ENCODE results near the gene NPAS2. TPM values are rescaled to one million over a fixed set of nuclear protein-coding genes. Genes with fewer than 3 reads are reported as not detected.

The NPAS2 gene
- total RNA-seq, 6 donors from 2014 or later = 13.8 to 52.5 (median 23.0) TPM

- ATAC-seq (ENCODE audit: low FRiP score in 2 of 2) (no peak), DNase-seq (no peak)
- Histone ChIP-seq H3K27me3 (no peaks in the 10 kb centered on the region), H3K9me3 (no peaks in the 10 kb centered on the region), H3K27ac (no peak overlapping the region), H3K4me1 (no peaks in the 10 kb centered on the region), H3K36me3 (peaks cover 0 to 20% (median 5%) of the 10 kb centered on the region in 4 donors), H3K4me3 (no peak overlapping the region)
- TF ChIP-seq EP300 (IDR thresholded peaks at IDR 0.05) = no peak
- TF ChIP-seq CTCF (IDR thresholded peaks at IDR 0.05) = no peak
- no peak for TF ChIP-seq POLR2AphosphoS5 (IDR thresholded peaks at IDR 0.05)
- no peak for TF ChIP-seq POLR2A (IDR thresholded peaks at IDR 0.05)
- 83 to 88% methylated on average over 5 to 7 of the region's 7 CpGs for WGBS, 2 donors
Observed at GRCh38 chr2:100972452-100972851, 152.5 kb downstream of the NPAS2 start.

GRCh38 chr2:100974712-100975520, 155.0 kb downstream of the NPAS2 start:
- no peaks in the 10 kb centered on the region for H3K27me3 ChIP-seq
- H3K36me3 ChIP-seq = peaks cover 0 to 21% (median 5%) of the 10 kb centered on the region in 4 donors
- TF ChIP-seq POLR2AphosphoS5 (IDR thresholded peaks at IDR 0.05) = no peak
- TF ChIP-seq POLR2A (IDR thresholded peaks at IDR 0.05) = no peak
- no peak for TF ChIP-seq CTCF (IDR thresholded peaks at IDR 0.05)
- H3K9me3 ChIP-seq = no peaks in the 10 kb centered on the region
- WGBS, 2 donors = 90 to 94% methylated on average over 20 to 22 of the region's 22 CpGs
- DNase-seq (peak in 1 of 2 donors; percentile 10), ATAC-seq (ENCODE audit: low FRiP score in 2 of 2) (no peak)
- no peaks in the 10 kb centered on the region for H3K4me1 ChIP-seq
- H3K27ac ChIP-seq = no peak overlapping the region
- no peak overlapping the region for H3K4me3 ChIP-seq

GRCh38 chr2:100975521-100975785, 155.5 kb downstream of the NPAS2 start:
- ATAC-seq (ENCODE audit: low FRiP score in 2 of 2) = no peak
- WGBS, 2 donors = 90 to 96% methylated on average over 7 of the region's 7 CpGs
- TF ChIP-seq POLR2AphosphoS5 (IDR thresholded peaks at IDR 0.05) = no peak
- no peak for TF ChIP-seq CTCF (IDR thresholded peaks at IDR 0.05)
- TF ChIP-seq EP300 (IDR thresholded peaks at IDR 0.05) = no peak
- TF ChIP-seq POLR2A (IDR thresholded peaks at IDR 0.05) = no peak
- H3K4me1 ChIP-seq = no peaks in the 10 kb centered on the region
- peak in 1 of 2 donors; percentile 26 for DNase-seq
- no peaks in the 10 kb centered on the region for H3K9me3 ChIP-seq
- no peak overlapping the region for H3K4me3 ChIP-seq
- H3K27ac ChIP-seq = no peak overlapping the region
- H3K27me3 ChIP-seq = no peaks in the 10 kb centered on the region
- H3K36me3 ChIP-seq = peaks cover 0 to 21% (median 5%) of the 10 kb centered on the region in 4 donors

- DNase-seq (peak in 1 of 2 donors; percentile 48), ATAC-seq (ENCODE audit: low FRiP score in 2 of 2) (no peak)
- Histone ChIP-seq H3K36me3 (peaks cover 0 to 21% (median 5%) of the 10 kb centered on the region in 4 donors), H3K4me3 (no peak overlapping the region), H3K9me3 (no peaks in the 10 kb centered on the region), H3K27me3 (no peaks in the 10 kb centered on the region), H3K27ac (no peak overlapping the region), H3K4me1 (no peaks in the 10 kb centered on the region)
- TF ChIP-seq CTCF (IDR thresholded peaks at IDR 0.05) (no peak), POLR2AphosphoS5 (IDR thresholded peaks at IDR 0.05) (no peak), EP300 (IDR thresholded peaks at IDR 0.05) (no peak), POLR2A (IDR thresholded peaks at IDR 0.05) (no peak)
- WGBS, 2 donors = 80 to 100% methylated on average over 1 to 6 of the region's 6 CpGs
Observed at GRCh38 chr2:100976061-100976460, 156.1 kb downstream of the NPAS2 start.

Measured in upper lobe of left lung (tissue), 6 donors.